K562 (cell line): ENCODE data around the gene SMIM45.
A peak's percentile ranks its signal among the peaks of the same experiment; 100 is the strongest.

Experiments used
- ATAC-seq: fragments of 200-7000 bp; cut with Tn5 transposase; 3 replicates; pipeline ENCODE4 v1.9.1; 2020; ENCODE audit warnings: moderate library complexity
- BruUV-seq: library from RNA; stranded (reverse); fragments of 400-500 nt; replicated peaks from 2 replicates; lab custom pipeline; 2021; lab: Mats Ljungman, UMichigan
- CTCF ChIA-PET: fragments of 300-600 bp; formaldehyde crosslinking; extraction: SDS; loops from one replicate; lab custom pipeline; 2021; ENCODE audit warnings: low intra/inter-chr PET ratio; lab: Yijun Ruan, JAX
- POLR2A ChIA-PET: fragments of 300-600, 350-650 bp; sonication (Branson Sonifier 250); formaldehyde crosslinking; extraction: SDS; loops from one replicate; lab custom pipeline; 2021; ENCODE audit warnings: antibody characterized with exemption, inconsistent platforms; lab: Yijun Ruan, JAX
- DNase-seq, 4 experiments: peaks; one replicate each; pipeline versions ENCODE4 v3.0.0 to v3.0.0-alpha.2; 2011 to 2018; ENCODE audit warnings: low spot score in 3 of 4, mixed read lengths in 3 of 4; ENCODE audit errors: extremely low read depth in 1 of 4
- FAIRE-seq: peaks from 2 replicates; lab custom pipeline; 2011; peaks lifted over from hg19 to GRCh38; lab: Jason Lieb, UNC
- H2AFZ ChIP-seq: 2 replicates; pipeline ENCODE4 v1.6.0; 2011; ENCODE audit warnings: low read depth, low read length, control low read depth, inconsistent platforms
- H3K27ac ChIP-seq: fragments of 200-600 bp; 3 replicates; pipeline ENCODE4 v1.8.0; 2011; ENCODE audit warnings: low read depth, mild to moderate bottlenecking, control low read depth, inconsistent platforms, low read length, moderate library complexity, mixed read lengths; ENCODE audit errors: extremely low read depth
- H3K27me3 ChIP-seq, 2 experiments: fragments of 300-600 bp in 1 of 2; 2 replicates in 1 of 2; 3 replicates in 1 of 2; pipeline versions ENCODE4 v1.6.0 to v1.8.0; 2011; ENCODE audit warnings: inconsistent platforms in 2 of 2, low read length in 2 of 2, mild to moderate bottlenecking in 1 of 2, mixed read lengths in 1 of 2, moderate library complexity in 1 of 2; ENCODE audit not compliant: control insufficient read depth in 2 of 2, insufficient read depth in 2 of 2
- H3K36me3 ChIP-seq: fragments of 300-600 bp; 3 replicates; pipeline ENCODE4 v1.8.0; 2011; ENCODE audit warnings: mild to moderate bottlenecking, low read length, inconsistent platforms; ENCODE audit not compliant: control insufficient read depth, insufficient read depth
- H3K4me1 ChIP-seq, 2 experiments: fragments of 200-600 bp in 1 of 2; replicated peaks in 1 of 2; 2 replicates in 1 of 2; 3 replicates in 1 of 2; pipeline versions ENCODE4 v1.5.1 to v1.8.0; 2011; ENCODE audit warnings: inconsistent platforms in 2 of 2, low read length in 2 of 2, mild to moderate bottlenecking in 1 of 2, mixed read lengths in 1 of 2, moderate library complexity in 1 of 2; ENCODE audit not compliant: control insufficient read depth in 2 of 2, insufficient read depth in 2 of 2
- H3K4me2 ChIP-seq: 2 replicates; pipeline ENCODE4 v1.6.1; 2011; ENCODE audit warnings: low read length, control low read depth, inconsistent platforms, mixed read lengths; ENCODE audit not compliant: insufficient read depth
- H3K4me3 ChIP-seq: fragments of 200-600 bp; sonication (generic), shearing (Covaris generic); 2 replicates; pipeline ENCODE4 v1.5.1; 2016; ENCODE audit warnings: control low read depth, inconsistent platforms
- H3K79me2 ChIP-seq: fragments of 200-600 bp; 3 replicates; pipeline ENCODE4 v1.8.0; 2011; ENCODE audit warnings: low read length, inconsistent platforms; ENCODE audit not compliant: control insufficient read depth, insufficient read depth
- H3K9ac ChIP-seq, 2 experiments: 2 replicates each; pipeline versions ENCODE4 v1.6.0 to v1.6.1; 2011; ENCODE audit warnings: low read depth in 2 of 2, low read length in 2 of 2, control low read depth in 1 of 2, inconsistent platforms in 1 of 2, mild to moderate bottlenecking in 1 of 2, mixed read lengths in 1 of 2; ENCODE audit not compliant: insufficient read depth in 1 of 2
- H3K9me1 ChIP-seq: one replicate; pipeline ENCODE4 v1.6.0; 2011; ENCODE audit warnings: inconsistent platforms, mild to moderate bottlenecking, low read length, moderate library complexity; ENCODE audit not compliant: control insufficient read depth, insufficient read depth
- H3K9me3 ChIP-seq: replicated peaks from 2 replicates; pipeline ENCODE4 v1.5.1; 2011; ENCODE audit warnings: low read depth, low read length, inconsistent platforms; ENCODE audit not compliant: control insufficient read depth, insufficient read depth
- H4K20me1 ChIP-seq: replicated peaks from 2 replicates; pipeline ENCODE4 v1.6.1; 2011; ENCODE audit warnings: low read length, inconsistent platforms, mixed read lengths; ENCODE audit not compliant: control insufficient read depth, insufficient read depth
- HDAC3 ChIP-seq: fragments of 450-650 bp; IDR thresholded peaks from 2 replicates; pipeline ENCODE4 v1.6.1; 2018; ENCODE audit warnings: borderline replicate concordance, mild to moderate bottlenecking, moderate library complexity; ENCODE audit not compliant: partially characterized antibody
- HMGN3 ChIP-seq: IDR thresholded peaks from 2 replicates; pipeline ENCODE4 v1.6.1; 2011; ENCODE audit warnings: borderline replicate concordance, low read depth, mild to moderate bottlenecking, mixed read lengths, low read length; ENCODE audit not compliant: insufficient read length; ENCODE audit errors: extremely low read depth
- NONO ChIP-seq, 2 experiments: fragments of 200-400 bp in 1 of 2; fragments of 450-650 bp in 1 of 2; formaldehyde crosslinking in 1 of 2; IDR thresholded peaks; 2 replicates each; pipeline ENCODE4 v1.6.1; 2017; ENCODE audit warnings: low read depth in 2 of 2, mild to moderate bottlenecking in 2 of 2, moderate library complexity in 2 of 2, low read length in 1 of 2
- POLR2G ChIP-seq: fragments of 200-400 bp; formaldehyde crosslinking; IDR thresholded peaks from 2 replicates; pipeline ENCODE4 v1.6.1; 2017; ENCODE audit warnings: low read depth, mild to moderate bottlenecking, antibody characterized with exemption, low read length, moderate library complexity
- RB1 ChIP-seq: fragments of 450-650 bp; IDR thresholded peaks from 2 replicates; pipeline ENCODE4 v1.6.1; 2017; ENCODE audit warnings: low read depth, mild to moderate bottlenecking
- RBM14 ChIP-seq: fragments of 200-400 bp; formaldehyde crosslinking; IDR thresholded peaks from 2 replicates; pipeline ENCODE4 v1.6.1; 2018; ENCODE audit warnings: low read depth, mild to moderate bottlenecking, low read length, moderate library complexity, borderline replicate concordance; ENCODE audit not compliant: insufficient read depth
- TAL1 ChIP-seq: fragments of 450-650 bp; IDR thresholded peaks from 2 replicates; pipeline ENCODE4 v1.6.1; 2016; ENCODE audit warnings: mild to moderate bottlenecking
- ZBTB33 ChIP-seq: sonication (generic); formaldehyde crosslinking; IDR thresholded peaks from 2 replicates; pipeline ENCODE4 v1.8.1; 2023; ENCODE audit warnings: mild to moderate bottlenecking, missing genetic modification reagents
- ZKSCAN3 ChIP-seq: fragments of 250-450 bp; sonication (Bioruptor Pico); IDR thresholded peaks from 2 replicates; pipeline ENCODE4 v1.4.0; 2020
- ZNF408 ChIP-seq: fragments of 250-450 bp; sonication (Bioruptor Pico); IDR thresholded peaks from 2 replicates; pipeline ENCODE4 v1.4.0; 2020; ENCODE audit warnings: low read depth, mild to moderate bottlenecking, moderate library complexity
- WGBS: fragments of 100-300 bp; shearing (Covaris generic); methylation state at CpG from one replicate; pipeline ENCODE4 v1.1.6; 2016; ENCODE audit warnings: low coverage, mixed read lengths; ENCODE audit not compliant: insufficient coverage; ENCODE audit errors: missing lambda C conversion rate; 5-methylcytosine and 5-hydroxymethylcytosine counted together
- in situ Hi-C: fragments of 300-500 bp; cut with MboI; formaldehyde crosslinking; loops from 4 replicates; pipeline ENCODE4 v1.15.0; 2018; ENCODE audit warnings: inconsistent platforms, mixed read lengths
- intact Hi-C: fragments of 100-400 bp; cut with micrococcal nuclease; formaldehyde crosslinking; loops from 2 replicates; pipeline ENCODE4 v1.14.2; 2022
- TF ChIP-seq, protein P1 (sequence below): IDR thresholded peaks from 2 replicates; pipeline ENCODE4 v1.6.1; 2011; ENCODE audit warnings: borderline replicate concordance, low read depth, mild to moderate bottlenecking, moderate library complexity, low read length; ENCODE audit not compliant: insufficient read depth, poor library complexity, severe bottlenecking
- TF ChIP-seq, protein P2 (sequence below), 2 experiments: IDR thresholded peaks; 2 replicates each; pipeline ENCODE4 v1.6.1; 2011; ENCODE audit warnings: borderline replicate concordance in 1 of 2, control low read depth in 1 of 2, low read depth in 1 of 2, low read length in 1 of 2, mild to moderate bottlenecking in 1 of 2, mixed read lengths in 1 of 2, moderate library complexity in 1 of 2; ENCODE audit not compliant: insufficient read depth in 1 of 2, insufficient read length in 1 of 2, poor library complexity in 1 of 2, severe bottlenecking in 1 of 2; ENCODE audit errors: extremely low read depth in 1 of 2

Gene SMIM45

GRCh38 chr22:41913842-41914534, 38.0 kb upstream of the SMIM45 start (continued):
- TF ChIP-seq ZBTB33, result peak; percentile 70; the same call in 1 of the 2 replicates

GRCh38 chr22:41914611-41915034, 37.3 kb upstream of the SMIM45 start:
- intact Hi-C loops, result no loop called here
- no peak for FAIRE-seq
- Histone ChIP-seq H3K4me2 (peak overlapping the region; percentile 32; the same call in 1 of the 2 replicates), H3K9ac (peak overlapping the region; percentile 54 to 88; a peak in 3 of 4 replicates), H3K9me3 (no peaks in the 10 kb centered on the region), H3K27ac (no peak overlapping the region), H4K20me1 (peaks cover 9% of the 10 kb centered on the region; the same call in 1 of the 2 replicates), H3K27me3 (0 out of 5 replicates have a peak, but pooled peaks cover 0 to 4% of the 10 kb centered on the region in 2 experiments), H3K36me3 (no peaks in the 10 kb centered on the region), H3K4me1 (peaks cover 6 to 47% of the 10 kb centered on the region in 2 experiments; a peak in 3 of 5 replicates), H3K9me1 (no peaks in the 10 kb centered on the region), H3K79me2 (no peaks in the 10 kb centered on the region), H2AFZ (peak overlapping the region; percentile 40; the same call in 1 of the 2 replicates), H3K4me3 (peak overlapping the region; percentile 41)
- peak; percentile 39 for ATAC-seq
- POLR2A ChIA-PET, result interaction anchor here (0.6 kb wide), 2 partner anchors 12 to 683 kb away, joined by 3 to 4 read pairs; no protein-coding TSS in a partner anchor
- in situ Hi-C loops, result no loop called here
- no TSS peak for BruUV-seq
- TF ChIP-seq HDAC3, result no peak
- no peak for TF ChIP-seq ZKSCAN3
- TF ChIP-seq, protein P1, sequence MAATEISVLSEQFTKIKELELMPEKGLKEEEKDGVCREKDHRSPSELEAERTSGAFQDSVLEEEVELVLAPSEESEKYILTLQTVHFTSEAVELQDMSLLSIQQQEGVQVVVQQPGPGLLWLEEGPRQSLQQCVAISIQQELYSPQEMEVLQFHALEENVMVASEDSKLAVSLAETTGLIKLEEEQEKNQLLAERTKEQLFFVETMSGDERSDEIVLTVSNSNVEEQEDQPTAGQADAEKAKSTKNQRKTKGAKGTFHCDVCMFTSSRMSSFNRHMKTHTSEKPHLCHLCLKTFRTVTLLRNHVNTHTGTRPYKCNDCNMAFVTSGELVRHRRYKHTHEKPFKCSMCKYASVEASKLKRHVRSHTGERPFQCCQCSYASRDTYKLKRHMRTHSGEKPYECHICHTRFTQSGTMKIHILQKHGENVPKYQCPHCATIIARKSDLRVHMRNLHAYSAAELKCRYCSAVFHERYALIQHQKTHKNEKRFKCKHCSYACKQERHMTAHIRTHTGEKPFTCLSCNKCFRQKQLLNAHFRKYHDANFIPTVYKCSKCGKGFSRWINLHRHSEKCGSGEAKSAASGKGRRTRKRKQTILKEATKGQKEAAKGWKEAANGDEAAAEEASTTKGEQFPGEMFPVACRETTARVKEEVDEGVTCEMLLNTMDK, result no peak
- no peak for TF ChIP-seq TAL1
- 0 out of 2 replicates have a peak, but pooled peaks have one; percentile 43 for TF ChIP-seq RB1
- no peak for TF ChIP-seq ZNF408 (CRISPR knock-in tag)
- TF ChIP-seq RBM14, result no peak
- TF ChIP-seq HMGN3, result peak; percentile 44
- TF ChIP-seq POLR2G, result peak; percentile 65; the same call in 1 of the 2 replicates
- TF ChIP-seq, protein P2, sequence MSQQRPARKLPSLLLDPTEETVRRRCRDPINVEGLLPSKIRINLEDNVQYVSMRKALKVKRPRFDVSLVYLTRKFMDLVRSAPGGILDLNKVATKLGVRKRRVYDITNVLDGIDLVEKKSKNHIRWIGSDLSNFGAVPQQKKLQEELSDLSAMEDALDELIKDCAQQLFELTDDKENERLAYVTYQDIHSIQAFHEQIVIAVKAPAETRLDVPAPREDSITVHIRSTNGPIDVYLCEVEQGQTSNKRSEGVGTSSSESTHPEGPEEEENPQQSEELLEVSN (IDR thresholded peaks at IDR 0.05; ENCODE audit: borderline replicate concordance in 1 of 2, extremely low read depth in 1 of 2, insufficient read depth in 1 of 2, insufficient read length in 1 of 2, low read depth in 1 of 2, low read length in 1 of 2, poor library complexity in 1 of 2, severe bottlenecking in 1 of 2), result peak in 1 of 2 experiments; percentile 4
- 0 out of 4 replicates have a peak, but pooled peaks of 1 of the 2 experiments have one; percentile 44 for TF ChIP-seq NONO (IDR thresholded peaks at IDR 0.05; ENCODE audit: low read depth in 2 of 2, low read length in 1 of 2)
- WGBS, result 0% methylated on average over 5 of the region's 67 CpGs
- CTCF ChIA-PET, result interaction anchor here (0.7 kb wide), 2 partner anchors 54 to 218 kb away, joined by 3 to 4 read pairs; no protein-coding TSS in a partner anchor
- peak in 2 of 4 experiments; percentile 72 to 76 for DNase-seq
